ENCODE data around the gene M6PR.
"Not testable (repeated sequence)": the region's sequence is repeated elsewhere in the genome, so short reads cannot be mapped to it uniquely, and the experiment has no call there.

M6PR gene

DNA sequence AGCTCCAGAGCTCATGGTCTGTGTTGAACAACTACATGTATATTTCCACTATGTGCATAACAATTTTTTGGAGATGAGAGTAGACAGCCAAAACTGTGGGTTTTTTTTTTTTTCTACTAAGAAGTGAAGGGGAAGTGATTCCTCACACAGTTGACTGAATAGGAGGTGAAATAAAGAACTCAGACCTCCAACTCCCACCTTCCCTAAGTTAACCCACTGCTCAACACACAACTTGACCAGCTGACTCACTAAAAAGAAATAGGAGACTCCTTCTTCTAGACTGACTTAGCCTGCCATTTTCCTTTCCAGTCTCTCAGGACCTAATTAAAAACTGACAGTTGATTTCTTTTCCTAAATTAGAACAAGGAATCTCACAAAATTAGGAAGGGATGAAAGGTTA is 1.7 kb downstream of the M6PR start:
- DNase-seq (ENCODE audit: extremely low spot score): no peak
- TF ChIP-seq, protein P1, sequence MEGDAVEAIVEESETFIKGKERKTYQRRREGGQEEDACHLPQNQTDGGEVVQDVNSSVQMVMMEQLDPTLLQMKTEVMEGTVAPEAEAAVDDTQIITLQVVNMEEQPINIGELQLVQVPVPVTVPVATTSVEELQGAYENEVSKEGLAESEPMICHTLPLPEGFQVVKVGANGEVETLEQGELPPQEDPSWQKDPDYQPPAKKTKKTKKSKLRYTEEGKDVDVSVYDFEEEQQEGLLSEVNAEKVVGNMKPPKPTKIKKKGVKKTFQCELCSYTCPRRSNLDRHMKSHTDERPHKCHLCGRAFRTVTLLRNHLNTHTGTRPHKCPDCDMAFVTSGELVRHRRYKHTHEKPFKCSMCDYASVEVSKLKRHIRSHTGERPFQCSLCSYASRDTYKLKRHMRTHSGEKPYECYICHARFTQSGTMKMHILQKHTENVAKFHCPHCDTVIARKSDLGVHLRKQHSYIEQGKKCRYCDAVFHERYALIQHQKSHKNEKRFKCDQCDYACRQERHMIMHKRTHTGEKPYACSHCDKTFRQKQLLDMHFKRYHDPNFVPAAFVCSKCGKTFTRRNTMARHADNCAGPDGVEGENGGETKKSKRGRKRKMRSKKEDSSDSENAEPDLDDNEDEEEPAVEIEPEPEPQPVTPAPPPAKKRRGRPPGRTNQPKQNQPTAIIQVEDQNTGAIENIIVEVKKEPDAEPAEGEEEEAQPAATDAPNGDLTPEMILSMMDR (IDR thresholded peaks at IDR 0.05; ENCODE audit: control extremely low read depth, extremely low read depth, low read depth, missing control alignments): no peak
- ChIA-PET CTCF (interaction anchor here (0.9 to 5.1 kb wide), 10 partner anchors 10 to 290 kb away, joined by 3 to 23 read pairs (median 4); no protein-coding TSS in a partner anchor), POLR2A (no interaction called here)

DNA sequence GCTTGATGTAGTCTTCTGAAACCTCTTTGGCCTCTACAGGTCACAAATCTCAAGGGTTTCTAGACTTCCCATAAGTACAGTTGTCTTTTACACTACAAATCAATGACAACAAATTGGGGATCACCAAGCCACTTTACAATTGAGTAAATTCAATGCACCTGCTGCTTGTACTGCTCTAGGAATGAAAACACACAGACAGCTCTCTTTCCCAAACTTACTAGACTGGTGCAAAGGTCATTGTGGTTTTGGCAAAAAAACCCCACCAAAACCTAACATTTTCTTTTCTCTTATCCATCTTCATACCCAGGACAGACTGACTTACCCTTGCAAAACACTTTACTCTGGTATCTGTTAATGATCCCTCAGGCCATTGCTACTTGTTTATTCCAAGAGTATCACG is 2.7 kb downstream of the M6PR start:
- ChIA-PET POLR2A (no interaction called here), CTCF (interaction anchor here (1.0 to 5.1 kb wide), 7 partner anchors 9 to 289 kb away, joined by 3 to 23 read pairs (median 4); no protein-coding TSS in a partner anchor)
- no peak for DNase-seq (ENCODE audit: extremely low spot score)
- TF ChIP-seq, protein P1 (IDR thresholded peaks at IDR 0.05; ENCODE audit: control extremely low read depth, extremely low read depth, low read depth, missing control alignments): no peak

DNA sequence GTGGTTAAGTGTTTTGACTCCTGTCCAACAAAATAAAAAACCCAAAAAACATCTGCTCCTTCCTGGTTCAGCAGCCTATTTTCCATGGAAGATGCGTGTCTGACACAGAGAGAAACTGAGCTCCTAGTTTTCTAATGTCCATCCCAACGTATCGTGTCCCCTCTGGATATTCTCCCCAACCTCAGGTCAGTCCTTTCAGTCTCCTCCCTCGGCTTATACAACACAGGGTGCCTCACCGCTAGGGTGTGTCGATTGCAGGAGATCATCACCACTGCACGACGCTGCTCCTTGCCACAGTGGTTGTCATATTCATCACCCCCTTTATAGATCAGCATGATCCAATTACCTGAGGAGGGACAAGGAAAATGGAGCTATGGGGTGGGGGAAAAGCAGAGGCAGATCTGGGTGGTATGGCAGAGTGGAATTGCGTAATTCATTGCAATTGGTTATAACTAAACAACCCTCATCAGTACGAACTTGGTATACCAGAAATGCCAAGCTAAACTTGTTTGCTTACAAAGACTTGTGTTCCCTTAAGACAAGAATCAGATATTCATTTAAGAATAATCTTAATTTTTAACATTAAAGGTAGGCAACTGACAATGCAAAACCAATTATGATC is 5.8 kb downstream of the M6PR start:
- POLR2A ChIA-PET: no interaction called here
- no peak for DNase-seq (ENCODE audit: extremely low spot score)
- TF ChIP-seq, protein P1 (IDR thresholded peaks at IDR 0.05; ENCODE audit: control extremely low read depth, extremely low read depth, low read depth, missing control alignments): no peak
- CTCF ChIA-PET: interaction anchor here (1.0 to 5.1 kb wide), 3 partner anchors 26 to 897 kb away, joined by 3 to 23 read pairs (median 3); no protein-coding TSS in a partner anchor

DNA sequence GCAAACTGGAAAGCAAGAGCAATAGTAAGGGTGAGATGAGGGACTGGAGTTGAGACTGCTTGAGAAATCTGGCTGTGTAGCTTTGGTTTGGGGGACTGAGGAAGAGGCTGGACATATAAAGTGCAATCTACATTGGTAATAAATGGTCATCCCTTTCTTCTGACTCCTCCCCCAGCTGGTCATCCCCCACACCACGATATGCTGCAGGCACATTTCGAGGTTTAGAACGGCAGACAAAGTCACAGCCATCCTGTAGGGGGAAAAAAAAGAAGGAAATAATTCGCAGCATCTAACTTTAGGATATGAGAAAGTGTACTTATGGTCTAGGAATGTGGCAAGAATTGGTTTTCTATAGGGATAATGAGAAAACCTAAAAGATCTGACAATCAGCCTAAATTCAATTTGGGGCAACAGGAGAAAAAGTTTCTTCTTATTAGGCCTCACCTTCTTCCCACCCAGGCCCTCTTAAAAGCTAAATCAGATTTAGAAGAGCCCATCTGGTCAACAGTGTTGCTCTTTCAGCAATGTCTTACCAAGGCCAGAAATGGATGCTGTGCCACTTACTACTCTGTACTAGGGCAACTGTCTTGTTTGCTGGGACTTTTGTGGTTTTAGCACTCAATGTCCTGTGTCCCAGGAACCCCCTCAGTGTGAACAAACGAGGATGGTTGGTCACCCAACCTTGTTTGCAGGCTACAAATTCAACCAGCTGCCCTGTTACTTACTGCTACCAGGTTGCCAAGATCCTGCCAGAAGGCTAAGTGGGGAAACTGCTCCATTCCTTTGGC is 7.6 kb downstream of the M6PR start:
- no peak for DNase-seq (ENCODE audit: extremely low spot score)
- POLR2A ChIA-PET: no interaction called here

DNA sequence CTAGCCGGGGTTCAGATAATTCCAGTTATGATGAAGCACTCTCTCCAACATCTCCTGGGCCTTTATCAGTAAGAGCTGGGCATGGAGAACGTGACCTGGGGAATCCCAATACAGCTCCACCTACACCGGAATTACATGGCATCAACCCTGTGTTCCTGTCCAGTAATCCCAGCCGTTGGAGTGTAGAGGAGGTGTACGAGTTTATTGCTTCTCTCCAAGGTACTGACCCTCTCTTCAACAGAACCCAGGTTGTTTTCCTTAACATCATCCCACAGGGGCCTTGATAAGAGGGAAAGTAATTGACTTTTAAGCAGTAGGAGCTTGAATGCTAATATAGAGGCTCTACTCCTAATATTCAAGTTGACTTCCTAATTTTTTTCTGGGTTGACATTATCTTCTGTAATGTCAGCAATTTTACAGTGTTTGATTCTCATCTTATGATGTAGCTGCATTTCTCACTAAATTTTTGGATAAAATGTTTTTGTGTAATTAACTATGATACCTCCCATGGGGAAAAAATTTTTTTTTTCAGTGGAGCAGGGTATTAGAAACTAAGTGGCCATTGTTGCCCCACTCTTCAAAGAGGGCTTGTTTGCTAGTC is 11.5 kb downstream of the M6PR start:
- DNase-seq (ENCODE audit: extremely low spot score); POLR2A ChIA-PET: not testable (repeated sequence)
- CTCF ChIA-PET: interaction anchor here (1.0 to 1.1 kb wide), 2 partner anchors 9 to 10 kb away, joined by 3 read pairs; no protein-coding TSS in a partner anchor

More for the DNA sequence above, 7.6 kb downstream of the M6PR start:
- CTCF ChIA-PET: no interaction called here
- TF ChIP-seq, protein P1 (IDR thresholded peaks at IDR 0.05; ENCODE audit: control extremely low read depth, extremely low read depth, low read depth, missing control alignments): no peak

DNA sequence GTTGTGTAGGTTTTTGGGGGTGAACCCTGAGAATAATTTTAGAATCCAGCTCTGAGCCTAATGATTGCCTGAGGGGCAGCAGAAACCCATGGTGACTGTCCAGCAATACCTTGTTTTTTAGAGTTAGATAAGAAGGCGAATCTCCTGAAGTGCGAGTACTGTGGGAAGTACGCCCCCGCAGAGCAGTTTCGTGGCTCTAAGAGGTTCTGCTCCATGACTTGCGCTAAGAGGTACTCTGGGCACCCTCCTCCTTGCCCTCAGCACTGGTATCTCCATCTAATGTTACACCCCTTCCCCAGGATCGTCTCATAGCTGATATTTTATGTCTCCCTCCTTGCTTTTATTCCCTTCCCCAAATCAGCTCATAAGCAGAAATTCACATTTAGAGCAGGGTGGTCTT is 12.7 kb downstream of the M6PR start:
- ChIA-PET CTCF (interaction anchor here (0.7 to 1.7 kb wide), 5 partner anchors 11 to 107 kb away, joined by 3 to 5 read pairs (median 3); no protein-coding TSS in a partner anchor), POLR2A (no interaction called here)
- TF ChIP-seq, protein P1 (IDR thresholded peaks at IDR 0.05; ENCODE audit: control extremely low read depth, extremely low read depth, low read depth, missing control alignments): no peak
- DNase-seq (ENCODE audit: extremely low spot score): no peak

DNA sequence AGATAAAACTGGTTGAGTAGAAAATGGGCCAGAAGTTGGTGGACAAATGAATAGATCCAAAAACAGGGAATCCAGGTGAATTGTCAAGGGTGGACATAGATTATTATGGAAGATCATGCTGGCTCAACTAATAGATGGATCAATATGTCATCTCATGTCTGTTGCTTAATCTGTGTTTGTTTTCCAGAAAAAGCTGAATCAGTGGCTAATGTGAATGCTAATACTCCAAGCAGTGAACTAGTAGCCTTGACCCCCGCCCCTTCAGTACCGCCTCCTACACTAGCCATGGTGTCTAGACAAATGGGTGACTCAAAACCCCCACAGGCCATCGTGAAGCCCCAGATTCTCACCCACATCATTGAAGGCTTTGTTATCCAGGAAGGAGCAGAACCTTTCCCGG is 15.4 kb downstream of the M6PR start:
- DNase-seq (ENCODE audit: extremely low spot score); POLR2A ChIA-PET: not testable (repeated sequence)
- CTCF ChIA-PET: interaction anchor here (1.0 to 2.1 kb wide), 2 partner anchors 11 to 44 kb away, joined by 3 to 6 read pairs; no protein-coding TSS in a partner anchor

DNA sequence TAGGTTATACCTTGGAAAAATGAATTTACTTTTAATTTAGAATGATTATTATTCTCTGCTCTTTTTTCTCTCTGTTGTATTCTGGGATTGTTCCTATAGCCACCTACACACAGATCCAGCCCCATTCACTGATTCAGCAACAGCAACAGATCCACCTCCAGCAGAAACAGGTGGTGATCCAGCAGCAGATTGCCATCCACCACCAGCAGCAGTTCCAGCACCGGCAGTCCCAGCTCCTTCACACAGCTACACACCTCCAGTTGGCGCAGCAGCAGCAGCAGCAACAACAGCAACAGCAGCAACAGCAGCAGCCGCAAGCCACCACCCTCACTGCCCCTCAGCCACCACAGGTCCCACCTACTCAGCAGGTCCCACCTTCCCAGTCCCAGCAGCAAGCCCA is 17.0 kb downstream of the M6PR start:
- POLR2A ChIA-PET, CTCF ChIA-PET: not testable (repeated sequence)

DNA sequence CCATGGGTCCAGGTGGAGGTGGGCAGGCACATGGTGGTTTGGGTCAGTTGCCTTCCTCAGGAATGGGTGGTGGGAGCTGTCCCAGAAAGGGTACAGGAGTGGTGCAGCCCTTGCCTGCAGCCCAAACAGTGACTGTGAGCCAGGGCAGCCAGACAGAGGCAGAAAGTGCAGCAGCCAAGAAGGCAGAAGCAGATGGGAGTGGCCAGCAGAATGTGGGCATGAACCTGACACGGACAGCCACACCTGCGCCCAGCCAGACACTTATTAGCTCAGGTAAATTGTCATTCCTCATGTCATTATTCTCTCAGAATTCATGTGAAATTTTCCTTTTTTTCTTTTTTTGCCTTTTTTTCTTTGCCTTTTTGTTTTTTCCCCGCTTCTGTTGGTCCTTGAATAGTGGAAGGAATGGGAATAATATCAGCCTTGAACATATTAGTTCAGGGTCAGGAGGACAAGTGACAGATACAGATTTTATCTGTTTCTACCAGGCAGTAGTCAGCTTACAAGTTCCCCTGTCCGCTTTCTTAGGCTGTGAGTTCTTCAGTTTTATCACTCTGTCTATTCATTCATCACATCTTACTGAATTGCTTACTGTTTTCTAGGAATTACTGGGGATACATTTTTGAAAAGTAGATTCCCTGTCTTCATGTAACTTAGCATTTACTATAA is 18.7 kb downstream of the M6PR start:
- CTCF ChIA-PET; DNase-seq (ENCODE audit: extremely low spot score); POLR2A ChIA-PET: not testable (repeated sequence)

More for the DNA sequence above, 17.0 kb downstream of the M6PR start:
- DNase-seq (ENCODE audit: extremely low spot score): not testable (repeated sequence)
